ENCODE data around the gene PRR23E.

Gene PRR23E, protein sequence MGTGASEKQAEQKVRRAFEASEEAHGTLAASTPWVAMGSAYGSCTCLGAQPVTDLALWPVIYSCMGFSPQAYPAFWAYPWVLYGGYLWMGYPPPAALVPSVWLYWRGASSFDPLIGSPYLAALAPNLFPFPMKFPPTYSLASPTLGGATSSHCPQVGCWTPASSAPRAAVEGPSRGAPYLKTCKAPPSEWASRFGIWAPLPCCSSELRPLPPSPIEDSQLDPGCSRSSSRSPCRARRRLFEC

GRCh38 chr3:127192576-127193232, at the start of gene PRR23E:
PRR23E (plus strand) TSS chr3:127193131; CDS start chr3:127196686, 3,555 bp downstream.
- no peak for DNase-seq (ENCODE audit: low read depth, low spot score)

GRCh38 chr3:127143172-127143571, 49.8 kb upstream of the PRR23E start:
- DNase-seq (ENCODE audit: low read depth, low spot score) = no peak

DNA sequence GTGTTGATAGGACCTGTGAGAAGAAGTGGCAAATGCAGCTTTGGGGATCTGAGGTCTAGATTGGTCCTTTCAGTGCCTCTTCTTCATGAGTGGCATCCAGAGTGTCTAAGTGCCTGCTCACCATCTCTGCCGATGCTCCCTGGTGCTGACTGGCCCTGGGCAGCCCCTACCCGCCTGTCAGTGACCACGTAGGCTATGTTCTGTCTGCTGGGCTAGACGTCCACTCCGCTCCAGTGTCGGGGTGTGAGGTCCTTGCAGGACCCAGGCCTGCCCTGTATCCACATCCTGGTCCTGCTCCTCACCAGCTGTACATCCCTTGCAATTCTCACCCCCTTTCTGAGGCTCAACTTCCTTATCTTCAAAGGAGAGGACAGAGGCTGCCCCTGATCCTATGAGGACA, 48.3 kb upstream of the PRR23E start:
- no peak for DNase-seq (ENCODE audit: low read depth, low spot score)

GRCh38 chr3:127145266-127145665, 47.7 kb upstream of the PRR23E start:
- no peak for DNase-seq (ENCODE audit: low read depth, low spot score)

- DNase-seq (ENCODE audit: low read depth, low spot score) = no peak
Observed at GRCh38 chr3:127147291-127147885, 45.5 kb upstream of the PRR23E start.

GRCh38 chr3:127149621-127150310, 43.2 kb upstream of the PRR23E start:
- no peak for DNase-seq (ENCODE audit: low read depth, low spot score)

- DNase-seq (ENCODE audit: low read depth, low spot score) = no peak
Observed at GRCh38 chr3:127150513-127151250, 42.2 kb upstream of the PRR23E start.

GRCh38 chr3:127151251-127151564, 41.7 kb upstream of the PRR23E start:
- DNase-seq (ENCODE audit: low read depth, low spot score) = no peak

DNA sequence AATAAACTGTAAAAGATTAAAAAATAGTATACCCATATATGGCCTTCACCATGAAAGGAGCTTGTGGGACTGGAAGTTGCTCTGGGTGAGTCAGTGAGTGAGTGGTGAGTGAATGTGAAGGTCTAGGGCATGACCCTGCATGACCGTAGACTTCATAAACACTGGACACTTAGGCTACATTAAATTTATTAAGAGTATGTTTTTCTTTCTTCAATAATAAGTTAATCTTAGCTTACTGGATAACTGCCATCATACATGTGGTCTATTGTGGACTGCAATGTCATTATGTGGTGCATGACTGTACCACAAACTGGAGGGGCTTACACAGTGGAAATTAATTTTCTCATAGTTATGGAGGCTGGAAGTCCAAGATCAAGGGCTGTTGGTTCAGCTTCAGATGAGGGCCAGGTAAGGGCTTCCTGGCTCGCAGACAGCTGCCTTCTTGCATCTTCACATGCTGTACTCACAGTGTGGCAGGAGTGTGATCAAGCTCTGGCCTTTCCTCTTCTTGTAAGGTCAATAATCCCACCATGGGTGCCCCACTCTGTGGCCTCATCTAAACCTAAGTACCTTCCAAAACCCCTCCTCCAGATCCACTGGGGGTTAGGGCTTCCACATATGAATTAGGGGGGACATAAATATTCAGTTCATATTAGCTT, 40.8 kb upstream of the PRR23E start:
- DNase-seq (ENCODE audit: low read depth, low spot score) = no peak

DNA sequence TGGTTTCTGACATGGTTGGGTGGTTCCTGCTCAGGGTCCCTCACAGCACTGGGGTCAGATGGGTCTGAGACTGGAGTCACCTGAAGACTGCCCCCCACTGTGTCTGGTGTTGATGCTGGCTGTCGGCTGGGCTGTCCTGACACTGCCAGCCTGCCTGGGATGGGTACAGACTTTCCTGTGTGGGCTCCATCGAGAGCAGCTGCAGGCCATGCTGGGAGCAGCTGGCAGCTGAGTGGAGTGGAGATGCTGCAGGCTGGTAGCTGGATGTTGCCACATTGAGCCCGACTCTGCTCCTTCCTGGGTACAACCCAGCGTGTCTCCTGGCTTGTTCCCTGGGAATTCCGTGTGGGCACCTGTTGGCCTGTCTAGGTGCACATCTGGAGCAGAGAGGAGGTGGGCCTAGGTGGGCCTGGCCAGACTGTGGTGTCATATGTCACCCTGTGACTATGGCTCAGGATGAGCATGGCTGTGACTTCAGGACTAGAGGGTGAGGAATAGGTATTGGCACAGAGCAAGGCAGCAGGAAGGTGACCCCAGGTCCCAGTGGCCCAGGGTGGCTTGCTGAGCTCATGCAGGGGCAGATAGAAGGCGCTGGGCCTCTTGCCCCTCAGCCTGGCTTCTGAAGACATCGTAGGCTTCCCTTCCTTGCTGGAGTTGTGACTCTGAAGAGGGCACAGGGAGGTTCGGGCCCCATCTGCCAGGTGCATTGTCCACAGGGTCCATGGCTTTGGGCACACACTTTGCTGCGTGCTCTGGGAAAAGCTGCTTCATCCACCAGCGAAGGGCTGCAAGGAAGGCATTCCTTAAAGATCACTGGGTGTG, 40.0 kb upstream of the PRR23E start:
- no peak for DNase-seq (ENCODE audit: low read depth, low spot score)

GRCh38 chr3:127153506-127153815, 39.5 kb upstream of the PRR23E start:
- no peak for DNase-seq (ENCODE audit: low read depth, low spot score)

- no peak for DNase-seq (ENCODE audit: low read depth, low spot score)
Observed at GRCh38 chr3:127156338-127157050, 36.4 kb upstream of the PRR23E start.

DNA sequence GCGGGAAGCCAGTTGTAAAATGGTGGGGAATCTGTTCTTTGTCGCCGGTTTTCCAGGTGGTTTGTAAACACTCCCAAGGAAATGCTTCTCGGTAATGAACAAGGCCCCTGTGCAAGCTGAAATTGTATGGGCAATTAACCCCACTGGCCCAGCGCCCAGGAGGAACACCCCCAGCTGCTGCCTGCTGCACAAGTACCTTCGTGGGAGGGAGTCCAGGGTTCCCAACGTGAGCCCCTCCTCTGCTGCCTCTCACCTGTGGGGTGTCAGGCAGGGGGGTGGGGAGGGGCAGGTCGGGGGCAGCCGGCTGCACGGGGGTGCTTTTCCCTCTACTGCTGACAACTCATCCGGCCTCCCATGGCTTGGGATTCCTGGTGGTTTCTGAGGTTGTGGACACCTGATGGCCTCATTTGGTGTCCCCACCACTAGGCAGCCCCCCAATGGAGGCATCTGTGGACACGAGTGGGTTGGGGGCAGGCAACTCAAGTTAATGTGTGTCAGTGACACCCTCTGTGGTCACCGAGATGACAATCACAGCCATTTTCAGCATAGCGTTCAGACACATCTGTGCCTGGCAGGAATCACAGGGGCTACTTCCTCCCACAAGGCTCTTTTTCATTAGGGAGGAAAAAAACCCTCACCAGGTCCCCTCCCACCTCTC, 35.6 kb upstream of the PRR23E start:
- no peak for DNase-seq (ENCODE audit: low read depth, low spot score)

DNA sequence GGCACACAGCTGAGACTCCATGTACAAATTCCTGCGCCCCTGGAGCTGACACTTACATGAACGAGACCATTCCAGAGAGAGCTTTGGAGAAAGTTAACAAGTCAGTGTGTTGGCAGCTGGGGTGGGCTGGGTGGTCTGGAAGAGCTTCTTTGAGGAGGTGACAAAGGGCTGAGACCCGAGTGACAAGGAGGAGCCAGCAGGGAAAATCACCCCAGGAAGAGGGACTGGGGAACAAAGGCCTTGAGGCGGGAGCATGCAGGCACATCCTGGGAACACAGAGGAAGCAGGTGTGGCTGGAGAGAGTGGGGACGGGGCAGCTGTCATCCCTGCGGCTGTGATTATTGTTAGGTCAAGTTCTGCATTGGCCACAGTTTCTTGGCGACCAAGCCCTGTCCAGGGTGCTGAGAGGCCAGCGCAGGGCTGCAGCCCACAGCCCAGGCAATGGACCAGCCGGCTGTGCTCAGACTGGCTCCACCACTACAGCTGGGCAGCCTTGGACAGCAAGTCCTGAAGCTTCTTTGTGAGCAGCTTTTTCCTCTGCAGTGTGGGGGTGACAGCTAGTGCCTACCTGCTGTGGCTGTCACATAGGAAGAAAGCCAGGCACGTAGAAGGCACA, 34.2 kb upstream of the PRR23E start:
- no peak for DNase-seq (ENCODE audit: low read depth, low spot score)

- DNase-seq (ENCODE audit: low read depth, low spot score) = no peak
Observed at GRCh38 chr3:127159543-127159942, 33.4 kb upstream of the PRR23E start.

DNA sequence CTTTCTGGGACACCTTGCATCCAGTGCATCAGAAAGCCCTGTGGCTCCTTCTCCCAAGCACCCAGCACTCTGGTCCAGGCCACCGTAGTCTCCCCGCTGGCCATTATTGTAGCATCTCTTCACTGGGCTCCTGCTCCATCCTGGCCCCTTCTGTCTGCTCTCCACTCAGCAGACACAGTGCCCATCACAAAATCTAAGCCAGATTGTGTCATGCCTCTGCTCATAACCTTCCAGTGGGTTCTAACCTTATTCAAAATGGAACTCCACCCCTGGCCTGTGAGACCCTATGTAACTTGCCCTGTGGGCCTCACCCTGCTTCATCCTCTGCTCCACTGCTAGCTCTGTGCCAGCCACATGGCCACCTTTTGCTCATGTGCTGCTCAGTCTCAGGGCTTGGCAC, 31.7 kb upstream of the PRR23E start:
- no peak for DNase-seq (ENCODE audit: low read depth, low spot score)

DNA sequence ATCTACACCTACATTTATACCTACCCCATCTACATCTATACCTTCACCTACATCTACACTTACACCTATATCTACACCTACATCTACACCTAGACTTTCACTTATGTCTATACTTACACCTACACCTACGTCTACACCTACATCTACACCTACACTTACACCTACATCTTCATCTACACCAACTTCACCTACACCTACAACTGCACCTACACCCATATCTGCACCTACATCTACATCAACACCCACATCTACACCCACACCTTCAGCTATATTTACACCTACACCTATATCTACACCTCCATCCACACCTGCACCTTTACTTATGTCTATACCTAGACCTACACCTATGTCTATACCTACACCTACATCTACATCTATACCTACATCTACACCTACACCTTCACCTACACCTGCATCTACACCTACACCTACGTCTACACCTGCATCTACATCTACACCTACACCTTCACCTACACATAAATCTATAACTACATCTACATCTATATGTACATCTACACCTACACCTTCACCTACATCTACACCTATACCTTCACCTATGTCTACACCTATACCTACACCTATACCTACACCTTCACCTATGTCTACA, 30.9 kb upstream of the PRR23E start:
- DNase-seq (ENCODE audit: low read depth, low spot score) = no peak

DNA sequence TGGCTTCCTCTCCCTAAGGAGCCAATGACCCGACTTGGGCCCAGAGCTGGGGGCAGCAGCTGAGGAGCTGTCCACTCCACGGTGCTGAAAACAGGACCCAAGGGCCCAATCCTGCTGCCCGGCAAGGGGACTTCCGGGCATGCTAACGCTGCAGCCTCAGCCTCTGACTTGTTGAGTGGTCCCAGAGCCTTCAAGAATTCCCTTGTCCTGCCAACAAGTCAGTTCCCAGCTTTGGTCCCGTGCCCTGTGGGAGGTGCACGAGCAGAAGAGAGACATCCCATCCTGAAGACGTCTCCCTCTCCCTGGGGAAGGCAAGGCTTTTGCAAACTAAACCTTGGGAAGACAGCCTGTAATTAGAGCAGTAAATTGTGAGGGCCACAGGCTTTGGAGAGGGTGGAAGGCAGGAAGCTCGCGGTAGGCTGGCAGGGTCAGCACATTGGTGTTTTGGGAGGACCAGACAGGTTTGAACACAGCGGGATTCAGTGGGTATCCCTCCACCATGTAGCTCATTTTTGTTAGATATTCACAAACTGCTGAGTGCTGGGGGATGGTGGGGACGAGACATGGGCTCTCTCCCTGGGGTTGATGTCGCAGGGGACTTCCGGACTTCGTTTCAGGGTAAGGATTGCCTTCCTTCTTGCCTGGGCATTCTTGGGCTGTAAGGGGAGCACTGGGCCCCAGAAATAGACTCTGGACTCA, 29.8 kb upstream of the PRR23E start:
- DNase-seq (ENCODE audit: low read depth, low spot score) = no peak
